GM20431 (cell line): Measurements from ENCODE around the gene NACA2.
"Not testable (repeated sequence)": the region's sequence is repeated elsewhere in the genome, so short reads cannot be mapped to it uniquely, and the experiment has no call there.

Experiments used
- in situ Hi-C: fragments of 300-500 bp; cut with MseI, MboI; formaldehyde crosslinking; loops from one replicate; pipeline ENCODE4 v1.15.0; 2020; ENCODE audit warnings: low sequenced_read_pairs; ENCODE audit not compliant: unreplicated experiment

The NACA2 gene

GRCh38 chr17:61581611-61582349, 9.2 kb downstream of the NACA2 start:
- in situ Hi-C loops: no loop called here

DNA sequence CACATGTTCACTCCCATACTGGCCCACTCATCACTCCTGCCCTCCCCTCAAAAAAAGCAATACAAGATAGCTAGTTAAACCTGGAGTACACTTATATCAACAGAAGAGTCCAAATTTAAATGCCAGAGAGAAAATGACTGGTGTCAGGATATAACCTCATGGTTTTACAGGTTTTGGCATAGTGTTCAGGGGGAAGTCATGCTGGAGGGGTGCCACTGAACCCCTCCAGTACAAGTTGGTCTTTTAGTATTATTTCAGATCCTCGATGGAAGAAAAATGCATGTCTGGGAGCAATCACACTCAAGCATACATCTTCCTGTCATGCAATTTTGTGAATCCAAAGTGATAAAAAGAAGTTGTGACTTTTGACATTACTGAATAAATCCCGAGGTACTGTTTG, 10.5 kb downstream of the NACA2 start:
- in situ Hi-C loops: no loop called here

- in situ Hi-C loops: no loop called here
Observed at GRCh38 chr17:61579961-61580360, 11.1 kb downstream of the NACA2 start.

- in situ Hi-C loops: no loop called here
Observed at GRCh38 chr17:61579347-61579746, 11.7 kb downstream of the NACA2 start.

DNA sequence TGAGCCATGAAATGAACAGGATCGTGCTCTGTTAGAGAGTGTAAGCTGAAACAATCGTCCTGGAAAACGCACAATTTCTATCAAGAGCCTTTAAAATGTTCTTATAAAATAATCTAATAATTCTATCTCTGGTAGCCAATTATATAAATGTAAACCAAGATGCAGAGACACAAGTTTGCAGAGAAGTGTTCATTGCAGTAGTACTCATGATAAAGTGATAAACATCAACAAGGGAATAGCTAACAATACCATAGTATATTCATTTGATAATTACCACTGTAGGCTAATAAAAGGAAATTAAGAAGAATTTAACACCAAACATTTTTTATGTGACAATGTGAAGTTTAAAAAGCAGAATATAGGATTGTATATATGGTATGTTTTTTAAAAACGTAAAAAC, 12.4 kb downstream of the NACA2 start:
- in situ Hi-C loops: no loop called here

GRCh38 chr17:61575983-61576382, 15.0 kb downstream of the NACA2 start:
- in situ Hi-C loops: no loop called here

DNA sequence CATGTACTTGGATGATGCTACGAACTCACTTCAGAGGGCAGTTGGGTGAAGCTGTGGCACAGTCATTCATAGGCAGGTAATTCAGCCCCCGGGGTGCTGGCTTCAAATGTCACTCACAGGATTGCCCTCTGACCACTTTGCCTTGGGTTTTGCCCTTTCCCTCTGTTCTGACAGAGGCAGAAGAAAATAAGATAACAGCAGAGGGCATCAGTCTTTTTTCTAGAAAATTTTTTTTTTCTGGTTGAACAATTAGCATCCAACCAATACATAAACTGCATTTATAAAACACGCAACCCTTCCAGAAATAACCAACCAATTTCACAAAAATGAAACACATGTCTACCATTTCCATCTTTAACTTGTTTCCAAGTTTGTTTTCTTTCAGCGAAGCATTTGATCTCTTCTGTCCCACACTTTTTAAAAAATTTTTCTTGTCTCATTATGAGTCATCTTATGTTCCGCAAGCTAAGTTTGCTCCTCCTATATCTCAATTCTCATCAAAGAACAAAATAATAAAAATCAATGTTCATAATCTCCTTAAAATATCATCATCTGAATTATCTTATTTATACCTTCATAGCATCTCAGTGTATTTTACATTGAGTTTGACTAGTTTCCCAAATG, 15.6 kb downstream of the NACA2 start:
- in situ Hi-C loops: no loop called here

- in situ Hi-C loops: no loop called here
Observed at GRCh38 chr17:61574542-61575351, 16.3 kb downstream of the NACA2 start.

- in situ Hi-C loops: not testable (repeated sequence)
Observed at GRCh38 chr17:61572547-61572946, 18.5 kb downstream of the NACA2 start.

DNA sequence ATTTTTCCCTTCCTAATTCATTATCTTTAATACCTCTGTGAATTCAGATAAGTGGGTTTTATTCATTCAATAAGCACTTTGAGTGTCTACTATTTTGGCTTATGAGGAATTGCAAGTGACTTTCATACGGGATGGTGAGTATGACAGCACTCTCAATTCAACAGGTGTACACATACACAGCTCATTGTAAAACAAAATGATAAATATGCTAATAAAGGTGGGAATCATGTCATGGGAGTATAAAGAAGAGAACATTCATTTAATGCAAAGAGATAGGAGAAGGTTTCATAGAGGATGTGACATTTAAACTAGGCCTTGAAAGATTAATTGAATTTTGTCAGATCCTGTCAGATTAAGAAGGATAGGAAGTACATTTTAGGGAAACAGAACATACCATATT, 19.4 kb downstream of the NACA2 start:
- in situ Hi-C loops: no loop called here

GRCh38 chr17:61570118-61570517, 20.9 kb downstream of the NACA2 start:
- in situ Hi-C loops: no loop called here

GRCh38 chr17:61569525-61569924, 21.5 kb downstream of the NACA2 start:
- in situ Hi-C loops: not testable (repeated sequence)

DNA sequence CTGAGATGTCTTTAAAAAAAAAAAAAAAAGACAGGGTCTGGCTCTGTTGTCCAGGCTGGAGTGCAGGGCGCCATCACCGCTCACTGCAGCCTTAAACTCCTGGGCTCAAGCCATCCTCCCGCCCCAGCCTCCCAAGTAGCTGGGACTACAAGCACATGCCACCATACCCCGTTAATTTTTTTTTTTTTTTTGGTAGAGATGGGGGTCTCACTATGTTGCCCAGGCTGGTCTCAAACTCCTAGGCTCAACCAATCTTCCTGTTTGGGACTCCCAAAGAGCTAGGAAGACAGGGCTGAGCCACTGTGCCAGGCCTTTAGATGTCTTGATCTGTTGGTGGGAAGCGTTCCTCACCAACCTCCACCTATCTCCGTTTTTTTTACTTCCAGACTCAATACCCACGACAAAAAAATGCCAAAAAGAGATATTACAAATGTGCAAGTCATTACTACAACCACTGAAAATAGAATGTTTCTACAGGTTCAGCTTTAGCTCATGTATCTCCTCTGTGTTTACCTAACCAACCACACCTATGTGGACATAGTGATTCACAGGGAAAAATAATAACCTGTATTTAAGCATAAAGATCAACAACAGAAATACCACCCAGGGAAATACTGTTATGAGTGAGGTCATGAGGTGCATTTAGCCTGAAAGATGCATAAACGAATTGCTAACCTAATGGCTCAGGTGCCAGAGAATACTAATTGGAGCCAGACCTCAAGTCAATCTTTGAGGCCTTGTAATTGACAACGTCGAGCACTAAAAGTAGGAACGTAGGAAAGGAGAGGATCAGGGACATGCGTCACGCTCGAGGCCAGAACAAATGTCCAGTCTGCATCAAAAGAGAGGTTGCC, 22.6 kb downstream of the NACA2 start:
- in situ Hi-C loops: no loop called here

GRCh38 chr17:61567045-61567802, 23.8 kb downstream of the NACA2 start:
- in situ Hi-C loops: no loop called here

GRCh38 chr17:61566448-61566847, 24.6 kb downstream of the NACA2 start:
- in situ Hi-C loops: not testable (repeated sequence)

DNA sequence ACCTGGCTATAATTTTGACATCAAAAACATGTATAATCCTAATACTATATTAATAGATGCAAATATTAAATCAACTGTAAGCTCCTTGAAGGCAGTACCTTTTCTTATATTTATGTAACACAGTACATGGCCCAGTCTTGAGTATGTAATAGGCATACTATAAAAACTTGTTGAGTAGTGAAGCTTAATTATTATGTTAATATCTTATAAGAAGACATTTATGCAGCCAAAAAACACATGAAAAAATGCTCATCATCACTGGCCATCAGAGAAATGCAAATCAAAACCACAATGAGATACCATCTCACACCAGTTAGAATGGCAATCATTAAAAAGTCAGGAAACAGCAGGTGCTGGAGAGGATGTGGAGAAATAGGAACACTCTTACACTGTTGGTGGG, 25.2 kb downstream of the NACA2 start:
- in situ Hi-C loops: not testable (repeated sequence)

- in situ Hi-C loops: no loop called here
Observed at GRCh38 chr17:61565213-61565612, 25.8 kb downstream of the NACA2 start.

- in situ Hi-C loops: no loop called here
Observed at GRCh38 chr17:61562287-61562686, 28.7 kb downstream of the NACA2 start.

- in situ Hi-C loops: no loop called here
Observed at GRCh38 chr17:61561354-61561753, 29.7 kb downstream of the NACA2 start.
